SK-N-SH (cell line): ENCODE results near the gene COL28A1.

Experiments used
- EP300 ChIP-seq, 2 experiments: IDR thresholded peaks; 2 replicates each; pipeline versions ENCODE4 v1.4.0 to v1.6.1; 2012; ENCODE audit warnings: borderline replicate concordance in 1 of 2, low read depth in 1 of 2, low read length in 1 of 2
- MAX ChIP-seq: IDR thresholded peaks from 2 replicates; pipeline ENCODE4 v1.4.0; 2012; ENCODE audit warnings: low read depth
- POLR2AphosphoS5 ChIP-seq: IDR thresholded peaks from 2 replicates; pipeline ENCODE4 v1.6.1; 2012; ENCODE audit warnings: low read depth, low read length
- TAF1 ChIP-seq: IDR thresholded peaks from 2 replicates; pipeline ENCODE4 v1.6.1; 2012; ENCODE audit warnings: low read depth, mild to moderate bottlenecking, low read length, moderate library complexity, borderline replicate concordance

- TF ChIP-seq MAX, result no peak
- no peak for TF ChIP-seq TAF1
- no peak for TF ChIP-seq EP300 (IDR thresholded peaks at IDR 0.05; ENCODE audit: borderline replicate concordance in 1 of 2, low read depth in 1 of 2, low read length in 1 of 2)
- TF ChIP-seq POLR2AphosphoS5, result no peak
Observed at GRCh38 chr7:7573701-7574100, 38.0 kb upstream of the COL28A1 start.
